ENCODE measurements around the gene ITPR1.

ITPR1 gene

GRCh38 chr3:4818164-4818563 is 325.0 kb downstream of the ITPR1 start:
- DNase-seq, result no peak

GRCh38 chr3:4818986-4819693 is 326.0 kb downstream of the ITPR1 start:
- no peak for DNase-seq

GRCh38 chr3:4819746-4820145 is 326.6 kb downstream of the ITPR1 start:
- DNase-seq, result no peak

GRCh38 chr3:4820296-4821121 is 327.4 kb downstream of the ITPR1 start:
- no peak for DNase-seq

GRCh38 chr3:4821338-4821737 is 328.2 kb downstream of the ITPR1 start:
- DNase-seq, result no peak

GRCh38 chr3:4821975-4822374 is 328.8 kb downstream of the ITPR1 start:
- DNase-seq, result no peak

- no peak for DNase-seq
These were observed 329.4 kb downstream of the ITPR1 start for GRCh38 chr3:4822568-4822967.

- DNase-seq, result no peak
These were observed 330.2 kb downstream of the ITPR1 start for GRCh38 chr3:4823385-4823784.

GRCh38 chr3:4823986-4824925 is 331.1 kb downstream of the ITPR1 start:
- no peak for DNase-seq

- peak; percentile 17 to 55 (median 48) for DNase-seq
These were observed 331.8 kb downstream of the ITPR1 start for GRCh38 chr3:4824926-4825325.

GRCh38 chr3:4825436-4826236 is 332.5 kb downstream of the ITPR1 start:
- DNase-seq, result no peak

GRCh38 chr3:4826237-4827100 is 333.3 kb downstream of the ITPR1 start:
- DNase-seq, result no peak

GRCh38 chr3:4827767-4828166 is 334.6 kb downstream of the ITPR1 start:
- DNase-seq, result no peak

GRCh38 chr3:4828279-4829030 is 335.3 kb downstream of the ITPR1 start:
- peak; percentile 66 to 71 (median 67) for DNase-seq

GRCh38 chr3:4829031-4829394 is 335.9 kb downstream of the ITPR1 start:
- no peak for DNase-seq

- DNase-seq, result no peak
These were observed 337.4 kb downstream of the ITPR1 start for GRCh38 chr3:4830586-4830914.

GRCh38 chr3:4831580-4831950 is 338.4 kb downstream of the ITPR1 start:
- DNase-seq, result no peak

- no peak for DNase-seq
These were observed 340.3 kb downstream of the ITPR1 start for GRCh38 chr3:4833471-4833870.

GRCh38 chr3:4834403-4834866 is 341.3 kb downstream of the ITPR1 start:
- DNase-seq, result peak; percentile 44 to 62 (median 57)

GRCh38 chr3:4835616-4836043 is 342.5 kb downstream of the ITPR1 start:
- peak in 2 of 3 donors; percentile 31 to 40 for DNase-seq

- DNase-seq, result no peak
These were observed 343.4 kb downstream of the ITPR1 start for GRCh38 chr3:4836516-4836915.
